WERI-Rb-1 (cell line): Measurements from ENCODE around the gene KCNE1.

Experiments
- DNase-seq: peaks from one replicate; pipeline ENCODE4 v3.0.0-alpha.2; 2020
- H3K27ac ChIP-seq: fragments of 250-450 bp; sonication (Bioruptor Pico); 2 replicates; pipeline ENCODE4 v1.5.1; 2020; ENCODE audit warnings: mild to moderate bottlenecking, moderate library complexity
- H3K27me3 ChIP-seq: fragments of 250-450 bp; sonication (Bioruptor Pico); 2 replicates; pipeline ENCODE4 v1.5.1; 2021; ENCODE audit warnings: mild to moderate bottlenecking, low read depth, moderate library complexity; ENCODE audit not compliant: insufficient read depth, severe bottlenecking
- H3K36me3 ChIP-seq: fragments of 250-450 bp; sonication (Bioruptor Pico); 2 replicates; pipeline ENCODE4 v1.5.1; 2020; ENCODE audit warnings: mild to moderate bottlenecking, moderate library complexity
- H3K4me3 ChIP-seq: 2 replicates; pipeline ENCODE4 v1.5.1; 2011; ENCODE audit warnings: low read depth, mild to moderate bottlenecking, control low read depth, low read length
- H3K9me3 ChIP-seq: fragments of 250-450 bp; sonication (Bioruptor Pico); 2 replicates; pipeline ENCODE4 v1.5.1; 2021; ENCODE audit warnings: mild to moderate bottlenecking, moderate library complexity; ENCODE audit not compliant: severe bottlenecking
- TF ChIP-seq, protein P1 (sequence below): IDR thresholded peaks from 2 replicates; pipeline ENCODE4 v1.5.1; 2011; ENCODE audit warnings: low read depth, mild to moderate bottlenecking, control low read depth, inconsistent platforms, low read length

The KCNE1 gene

DNA sequence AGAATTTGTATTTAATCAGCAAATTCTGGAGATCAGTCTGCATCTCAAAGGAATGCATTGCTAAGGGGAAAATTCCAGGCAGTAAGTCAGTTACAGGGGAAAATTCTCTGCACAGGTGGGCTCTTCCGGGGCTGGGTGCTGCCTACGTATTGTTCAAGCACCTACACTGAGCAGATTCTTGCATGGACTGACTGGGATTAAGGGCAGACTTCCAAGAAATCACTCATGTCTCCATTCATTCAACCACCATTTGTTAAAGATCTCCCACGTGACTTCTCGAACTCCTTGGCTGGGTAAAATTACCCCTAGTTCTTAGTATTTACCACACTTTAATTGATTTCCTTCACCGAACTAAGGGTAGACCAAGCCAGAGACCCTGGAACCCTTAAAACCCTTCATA lies 28.2 kb upstream of the KCNE1 start:
- Histone ChIP-seq H3K9me3 (peaks cover 8% of the 10 kb centered on the region), H3K4me3 (no peak overlapping the region), H3K27me3 (no peaks in the 10 kb centered on the region), H3K36me3 (no peaks in the 10 kb centered on the region), H3K27ac (no peak overlapping the region)
- DNase-seq = no peak
- TF ChIP-seq, protein P1, sequence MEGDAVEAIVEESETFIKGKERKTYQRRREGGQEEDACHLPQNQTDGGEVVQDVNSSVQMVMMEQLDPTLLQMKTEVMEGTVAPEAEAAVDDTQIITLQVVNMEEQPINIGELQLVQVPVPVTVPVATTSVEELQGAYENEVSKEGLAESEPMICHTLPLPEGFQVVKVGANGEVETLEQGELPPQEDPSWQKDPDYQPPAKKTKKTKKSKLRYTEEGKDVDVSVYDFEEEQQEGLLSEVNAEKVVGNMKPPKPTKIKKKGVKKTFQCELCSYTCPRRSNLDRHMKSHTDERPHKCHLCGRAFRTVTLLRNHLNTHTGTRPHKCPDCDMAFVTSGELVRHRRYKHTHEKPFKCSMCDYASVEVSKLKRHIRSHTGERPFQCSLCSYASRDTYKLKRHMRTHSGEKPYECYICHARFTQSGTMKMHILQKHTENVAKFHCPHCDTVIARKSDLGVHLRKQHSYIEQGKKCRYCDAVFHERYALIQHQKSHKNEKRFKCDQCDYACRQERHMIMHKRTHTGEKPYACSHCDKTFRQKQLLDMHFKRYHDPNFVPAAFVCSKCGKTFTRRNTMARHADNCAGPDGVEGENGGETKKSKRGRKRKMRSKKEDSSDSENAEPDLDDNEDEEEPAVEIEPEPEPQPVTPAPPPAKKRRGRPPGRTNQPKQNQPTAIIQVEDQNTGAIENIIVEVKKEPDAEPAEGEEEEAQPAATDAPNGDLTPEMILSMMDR = no peak

DNA sequence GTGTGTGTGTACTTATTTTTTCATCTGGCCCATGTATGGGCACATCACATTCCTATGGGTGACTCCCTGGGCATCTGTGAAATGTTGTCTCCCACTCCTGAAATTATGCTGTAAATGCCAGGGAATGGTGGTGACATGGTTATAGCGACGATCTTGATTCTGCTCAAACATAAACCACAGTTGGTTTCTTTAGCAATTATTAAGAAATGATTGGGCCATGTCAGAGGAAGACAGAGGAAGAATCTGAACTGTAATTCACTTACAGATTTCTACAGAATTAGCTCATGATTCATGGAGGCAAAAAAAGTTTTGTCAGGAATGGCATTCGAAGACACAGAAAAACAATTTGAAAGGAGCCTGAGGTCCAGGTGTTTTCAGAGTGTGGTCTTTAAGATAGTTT lies 25.8 kb upstream of the KCNE1 start:
- DNase-seq = no peak
- H3K27ac ChIP-seq = no peak overlapping the region
- no peaks in the 10 kb centered on the region for H3K9me3 ChIP-seq
- H3K27me3 ChIP-seq = no peaks in the 10 kb centered on the region
- no peaks in the 10 kb centered on the region for H3K36me3 ChIP-seq
- TF ChIP-seq, protein P1 = no peak
- no peak overlapping the region for H3K4me3 ChIP-seq

DNA sequence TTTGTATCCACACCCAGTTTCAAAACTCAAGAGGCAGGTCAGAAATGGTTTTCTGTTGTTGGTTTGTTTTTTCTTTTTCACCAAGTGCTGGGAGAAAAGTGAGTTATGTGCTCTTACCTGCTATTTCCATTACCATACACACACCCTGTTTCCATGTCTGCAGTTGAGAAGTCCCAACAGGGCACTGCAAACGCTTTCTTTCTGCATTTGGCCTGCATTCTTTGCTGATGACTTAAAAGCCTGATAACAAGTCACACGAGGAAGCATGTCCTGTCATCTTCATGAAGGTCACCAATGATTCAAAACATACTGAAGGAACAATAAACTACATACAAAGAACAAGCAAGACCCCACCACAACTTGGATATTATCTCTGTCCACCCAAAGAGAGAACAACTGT lies 24.8 kb upstream of the KCNE1 start:
- TF ChIP-seq, protein P1 = no peak

DNA sequence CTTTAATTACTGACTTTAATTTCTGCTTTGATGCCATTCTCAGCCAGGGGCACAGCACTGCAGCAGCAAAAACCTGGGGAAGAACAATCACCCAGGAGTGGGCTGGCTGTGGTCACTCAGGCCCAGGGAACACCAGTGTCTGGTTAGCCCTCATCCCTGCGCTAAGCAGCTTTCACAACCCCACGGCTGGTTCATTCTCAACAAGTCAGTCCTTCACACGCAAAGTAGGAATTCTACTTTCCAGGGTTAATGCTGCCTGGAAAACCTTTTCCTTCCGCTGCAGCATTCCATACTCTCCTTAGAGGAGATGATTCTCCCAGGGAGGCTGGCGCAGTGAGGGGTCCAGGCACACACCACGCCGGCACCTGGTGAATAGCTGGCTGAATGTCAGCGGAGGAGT lies 24.3 kb upstream of the KCNE1 start:
- Histone ChIP-seq H3K4me3 (no peak overlapping the region), H3K27me3 (no peaks in the 10 kb centered on the region), H3K9me3 (no peaks in the 10 kb centered on the region), H3K27ac (peak overlapping the region; percentile 39), H3K36me3 (no peaks in the 10 kb centered on the region)
- TF ChIP-seq, protein P1 = no peak
- peak; percentile 65 for DNase-seq

More for the DNA sequence above, 24.8 kb upstream of the KCNE1 start:
- Histone ChIP-seq H3K36me3 (no peaks in the 10 kb centered on the region), H3K4me3 (no peak overlapping the region), H3K27ac (peak overlapping the region; percentile 39; the same call in 1 of the 2 replicates), H3K9me3 (no peaks in the 10 kb centered on the region), H3K27me3 (no peaks in the 10 kb centered on the region)
- no peak for DNase-seq

DNA sequence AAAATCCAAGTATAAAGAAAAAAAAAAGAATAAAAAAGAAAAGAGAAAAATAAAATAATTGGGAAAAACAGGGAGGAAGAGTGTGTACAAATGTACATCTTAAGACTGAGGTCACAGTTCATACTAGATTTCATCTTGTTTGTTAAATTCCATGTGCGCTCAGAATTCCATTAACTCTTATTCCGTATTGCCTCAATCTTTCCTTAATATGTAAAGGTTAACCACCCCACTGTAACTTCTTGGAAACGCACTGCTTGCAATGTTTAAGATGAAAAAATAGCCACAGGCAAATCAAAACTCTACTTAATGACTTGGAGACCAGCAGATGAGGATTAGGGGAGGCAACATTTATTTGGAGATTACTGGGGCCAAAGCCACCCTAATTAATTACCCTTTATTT lies 23.9 kb upstream of the KCNE1 start:
- H3K27ac ChIP-seq = peak overlapping the region; percentile 39
- TF ChIP-seq, protein P1 = no peak
- H3K27me3 ChIP-seq = no peaks in the 10 kb centered on the region
- DNase-seq = no peak
- H3K36me3 ChIP-seq = no peaks in the 10 kb centered on the region
- no peaks in the 10 kb centered on the region for H3K9me3 ChIP-seq
- no peak overlapping the region for H3K4me3 ChIP-seq

DNA sequence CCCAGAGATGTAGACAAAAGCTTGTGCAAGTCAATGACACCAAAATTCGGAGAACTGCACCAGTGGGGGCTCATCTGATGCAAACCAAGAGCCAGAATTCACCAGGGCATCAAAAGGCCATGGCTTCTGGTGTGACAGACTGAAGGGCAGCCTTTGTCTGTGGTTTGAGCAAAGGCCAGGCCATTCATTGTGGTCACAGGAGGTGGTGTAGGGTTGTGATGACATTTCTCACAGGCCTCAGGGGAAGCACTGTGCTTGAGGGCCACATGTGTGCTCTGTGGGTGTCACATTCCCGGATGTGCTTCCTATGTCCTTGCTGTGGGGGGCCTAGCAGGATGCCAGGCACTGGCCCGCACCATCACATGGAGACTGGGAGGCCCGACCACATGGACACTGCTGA lies 22.5 kb upstream of the KCNE1 start:
- Histone ChIP-seq H3K27ac (no peak overlapping the region), H3K4me3 (no peak overlapping the region), H3K9me3 (no peaks in the 10 kb centered on the region), H3K36me3 (no peaks in the 10 kb centered on the region), H3K27me3 (no peaks in the 10 kb centered on the region)
- DNase-seq = no peak
- TF ChIP-seq, protein P1 = no peak
